Testis (tissue), 5 donors: ENCODE results near the gene BEND3. TPM values are rescaled to one million over a fixed set of nuclear protein-coding genes. Genes with fewer than 3 reads are reported as not detected.
"Not testable (repeated sequence)": the region's sequence is repeated elsewhere in the genome, so short reads cannot be mapped to it uniquely, and the experiment has no call there.

Experiments used
- DNase-seq: peaks from one replicate; pipeline ENCODE4 v3.0.0-alpha.2; 2019
- H3K27ac ChIP-seq, 2 donors: fragments of 200-600 bp; sonication (generic); one replicate each; pipeline ENCODE4 v1.5.1; 2019
- H3K27me3 ChIP-seq: fragments of 200-600 bp; sonication (generic); one replicate; pipeline ENCODE4 v1.5.1; 2019
- H3K36me3 ChIP-seq: fragments of 200-600 bp; sonication (generic); one replicate; pipeline ENCODE4 v1.5.1; 2017; ENCODE audit warnings: low read depth; ENCODE audit errors: missing control alignments
- H3K4me1 ChIP-seq: fragments of 200-600 bp; sonication (generic); one replicate; pipeline ENCODE4 v1.5.1; 2019
- H3K4me3 ChIP-seq, 2 donors: fragments of 200-600 bp; sonication (generic); one replicate each; pipeline ENCODE4 v1.5.1; 2017 to 2019
- H3K9me3 ChIP-seq: fragments of 200-600 bp; sonication (generic); one replicate; pipeline ENCODE4 v1.5.1; 2017
- CTCF ChIP-seq, 3 experiments: fragments of 450-650 bp in 2 of 3; fragments of 200-600 bp in 1 of 3; sonication (generic) in 1 of 3; IDR thresholded peaks; one replicate each; pipeline ENCODE4 v1.5.1; 2016 to 2019; ENCODE audit warnings: antibody characterized with exemption in 3 of 3, mild to moderate bottlenecking in 2 of 3, moderate library complexity in 1 of 3
- POLR2A ChIP-seq: fragments of 450-650 bp; IDR thresholded peaks from one replicate; pipeline ENCODE4 v1.6.1; 2017; ENCODE audit warnings: antibody characterized with exemption, mild to moderate bottlenecking, moderate library complexity
- WGBS, 2 donors: methylation state at CpG; one replicate each; pipeline ENCODE4 v1.1.5; 2018; 5-methylcytosine and 5-hydroxymethylcytosine counted together
- intact Hi-C: fragments of 100-400 bp; cut with DNase I; formaldehyde crosslinking; loops from one replicate; pipeline ENCODE4 v1.15.1; 2023; ENCODE audit warnings: low total_unique reads
- long read RNA-seq, 2 donors: transcript quantifications; one replicate each; lab custom pipeline, GENCODE V29; 2026
- polyA plus RNA-seq: library from polyadenylated mRNA; stranded (reverse); fragments of 350-450 nt; fragmentation: Illumina TruSeq; extraction: RNeasy Lipid Tissue Mini Kit (QIAGEN cat#74804); gene quantifications from one replicate; pipeline ENCODE4 v1.2.3, GENCODE V29; 2014; ENCODE audit warnings: low read depth, low replicate concordance; ENCODE audit not compliant: insufficient read depth
- total RNA-seq, 2 donors: library from RNA; depleted of rRNA; stranded (reverse); fragments of >200 nt; gene quantifications; one replicate each; pipeline ENCODE4 v1.2.3, GENCODE V29; 2016

The BEND3 gene
- 1 to 10 TPM; 6.9 to 7.6 TPM for total RNA-seq
- polyA plus RNA-seq: 3.7 TPM
- long read RNA-seq, donor 1, full-length matches to known transcripts: 1 of 1 reads
- long read RNA-seq, donor 1, partial matches to known transcripts: 0 of 1 reads
- long read RNA-seq, donor 1, other reads (novel, unspliced or antisense): 0 of 1 reads
- long read RNA-seq, donor 2, full-length matches to known transcripts: 2 of 2 reads
- long read RNA-seq, donor 2, partial matches to known transcripts: 0 of 2 reads
- long read RNA-seq, donor 2, other reads (novel, unspliced or antisense): 0 of 2 reads

- Histone ChIP-seq H3K4me3 (peak within 1 kb of the TSS; percentile 69 to 70), H3K36me3 (no peaks in the 10 kb centered on the region), H3K9me3 (no peaks in the 10 kb centered on the region), H3K27me3 (no peaks in the 10 kb centered on the region), H3K4me1 (peaks cover 10% of the 10 kb centered on the region), H3K27ac (peak within 1 kb of the TSS; percentile 71 to 79)
- TF ChIP-seq CTCF (IDR thresholded peaks at IDR 0.05) (no peak), POLR2A (no peak)
- WGBS, 2 donors: 0% methylated on average over 1 to 25 of the region's 109 CpGs
- intact Hi-C loops: no loop called here
- DNase-seq: peak; percentile 54
These were observed at the start of gene BEND3 for GRCh38 chr6:107114926-107115694. Gene BEND3, minus strand, starts transcription at chr6:107115515. Its CDS starts 16,230 bp downstream, at chr6:107099285.

- H3K4me1 ChIP-seq, H3K27ac ChIP-seq, H3K9me3 ChIP-seq, intact Hi-C loops, H3K4me3 ChIP-seq, H3K36me3 ChIP-seq, H3K27me3 ChIP-seq, DNase-seq: not testable (repeated sequence)
- 85 to 96% methylated on average over 3 of the region's 5 CpGs for WGBS, 2 donors
These were observed 49.0 kb upstream of the BEND3 start for GRCh38 chr6:107164299-107164698.

- 95 to 98% methylated on average over 3 of the region's 3 CpGs for WGBS, 2 donors
- Histone ChIP-seq H3K4me1 (no peaks in the 10 kb centered on the region), H3K36me3 (no peaks in the 10 kb centered on the region), H3K27ac (no peak overlapping the region), H3K9me3 (no peaks in the 10 kb centered on the region), H3K4me3 (no peak overlapping the region), H3K27me3 (no peaks in the 10 kb centered on the region)
- intact Hi-C loops: no loop called here
- TF ChIP-seq CTCF (IDR thresholded peaks at IDR 0.05) (no peak), POLR2A (no peak)
- no peak for DNase-seq
These were observed 46.2 kb upstream of the BEND3 start for GRCh38 chr6:107161521-107161920.

DNA sequence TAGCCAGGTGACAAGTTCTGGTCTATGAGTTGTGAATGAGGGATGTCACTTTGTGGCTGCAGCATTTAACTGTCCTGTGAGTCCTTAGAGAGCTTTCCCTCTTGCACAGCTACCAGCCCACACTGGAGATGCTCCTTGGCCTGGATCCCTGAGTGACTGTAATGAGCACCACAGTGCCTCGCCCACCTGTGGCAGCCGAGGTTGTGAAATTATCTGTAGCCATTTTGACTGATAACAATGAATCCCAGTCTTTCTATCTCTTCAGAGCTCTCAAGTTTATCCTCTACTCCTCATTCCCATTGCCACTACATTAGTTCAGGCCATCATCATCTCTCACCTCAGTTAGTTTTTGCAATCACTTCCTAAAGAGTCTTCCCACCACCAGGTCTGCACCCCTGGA is 41.3 kb upstream of the BEND3 start:
- intact Hi-C loops: no loop called here
- WGBS, 2 donors: 53 to 76% methylated on average over 2 of the region's 2 CpGs

More for the DNA sequence above, 41.3 kb upstream of the BEND3 start:
- no peak for TF ChIP-seq CTCF (IDR thresholded peaks at IDR 0.05)
- Histone ChIP-seq H3K9me3 (no peaks in the 10 kb centered on the region), H3K36me3 (no peaks in the 10 kb centered on the region), H3K27me3 (no peaks in the 10 kb centered on the region), H3K4me3 (no peak overlapping the region), H3K27ac (no peak overlapping the region), H3K4me1 (no peaks in the 10 kb centered on the region)
- no peak for DNase-seq
